Naive B cell (primary cell): ENCODE measurements around the gene PARM1. TPM values are rescaled to one million over a fixed set of nuclear protein-coding genes. Genes with fewer than 3 reads are reported as not detected.

Experiments used
- ATAC-seq, 2 donors: fragments of 150-1000 bp; cut with Tn5 transposase; 2 replicates each; pipeline ENCODE4 v1.10.0; 2021; ENCODE audit warnings: low read depth in 2 of 2, mild to moderate bottlenecking in 2 of 2, moderate library complexity in 2 of 2
- DNase-seq: peaks from one replicate; pipeline ENCODE4 v3.0.0; 2022
- H3K27ac Mint-ChIP-seq, 6 donors: one replicate each; pipeline ENCODE4 v1.8.0; 2020 to 2022; ENCODE audit warnings: mild to moderate bottlenecking in 6 of 6, mixed read lengths in 6 of 6, moderate library complexity in 5 of 6, inconsistent platforms in 2 of 6
- H3K27me3 Mint-ChIP-seq, 3 donors: one replicate each; pipeline ENCODE4 v1.8.0; 2021 to 2022; ENCODE audit warnings: mixed read lengths in 3 of 3, mild to moderate bottlenecking in 1 of 3
- H3K36me3 Mint-ChIP-seq, 2 donors: one replicate each; pipeline ENCODE4 v1.8.0; 2020 to 2022; ENCODE audit warnings: mixed read lengths in 2 of 2, inconsistent platforms in 1 of 2, mild to moderate bottlenecking in 1 of 2
- H3K4me1 Mint-ChIP-seq, 3 donors: one replicate each; pipeline ENCODE4 v1.8.0; 2020 to 2022; ENCODE audit warnings: mixed read lengths in 3 of 3, inconsistent platforms in 1 of 3, mild to moderate bottlenecking in 1 of 3, moderate library complexity in 1 of 3
- H3K4me3 Mint-ChIP-seq, 8 donors: one replicate each; pipeline ENCODE4 v1.8.0; 2020 to 2022; ENCODE audit warnings: mild to moderate bottlenecking in 8 of 8, mixed read lengths in 8 of 8, moderate library complexity in 8 of 8, inconsistent platforms in 2 of 8
- H3K9me3 Mint-ChIP-seq, 7 donors: one replicate each; pipeline ENCODE4 v1.8.0; 2020 to 2022; ENCODE audit warnings: mixed read lengths in 7 of 7, mild to moderate bottlenecking in 5 of 7, inconsistent platforms in 2 of 7, moderate library complexity in 1 of 7
- polyA plus RNA-seq, 6 donors: library from polyadenylated mRNA; unstranded; fragments of 300-500 nt; fragmentation: Illumina TruSeq; gene quantifications; one replicate each; pipeline ENCODE4 v1.2.3, GENCODE V29; 2021; ENCODE audit warnings: low read depth in 6 of 6

The PARM1 gene
- polyA plus RNA-seq = 10 to 100 TPM in 3 of 6 donors, 1 to 10 TPM in 3; 6.6 to 24.8 (median 13.1) TPM

GRCh38 chr4:74932832-74933561 lies at the start of gene PARM1:
Gene PARM1, plus strand, starts transcription at chr4:74933116. Its CDS starts 212 bp downstream, at chr4:74933328.
- Mint-ChIP-seq H3K36me3 (no peaks in the 10 kb centered on the region), H3K27me3 (peaks cover 7 to 46% (median 22%) of the 10 kb centered on the region in 3 donors), H3K4me3 (peak within 1 kb of the TSS; percentile 89 to 99 (median 96)), H3K27ac (peak within 1 kb of the TSS; percentile 89 to 99 (median 96)), H3K9me3 (no peaks in the 10 kb centered on the region), H3K4me1 (peaks cover 30 to 43% (median 33%) of the 10 kb centered on the region in 3 donors)
- ATAC-seq (peak; percentile 77 to 78), DNase-seq (peak; percentile 75)

GRCh38 chr4:74884266-74884665 lies 48.6 kb upstream of the PARM1 start:
- no peaks in the 10 kb centered on the region for H3K4me1 Mint-ChIP-seq
- H3K36me3 Mint-ChIP-seq = no peaks in the 10 kb centered on the region
- H3K27ac Mint-ChIP-seq = no peak overlapping the region
- H3K9me3 Mint-ChIP-seq = peaks cover 0 to 14% (median 0%) of the 10 kb centered on the region in 7 donors
- H3K27me3 Mint-ChIP-seq = peaks cover 11 to 39% (median 29%) of the 10 kb centered on the region in 3 donors
- no peak for DNase-seq
- ATAC-seq = no peak
- H3K4me3 Mint-ChIP-seq = no peak overlapping the region

GRCh38 chr4:74886484-74886883 lies 46.4 kb upstream of the PARM1 start:
- no peak for ATAC-seq
- H3K36me3 Mint-ChIP-seq = no peaks in the 10 kb centered on the region

GRCh38 chr4:74890341-74890740 lies 42.6 kb upstream of the PARM1 start:
- DNase-seq (no peak), ATAC-seq (no peak)
- Mint-ChIP-seq H3K9me3 (peaks cover 0 to 14% (median 0%) of the 10 kb centered on the region in 7 donors), H3K4me3 (no peak overlapping the region), H3K4me1 (no peaks in the 10 kb centered on the region), H3K36me3 (no peaks in the 10 kb centered on the region), H3K27ac (peak overlapping the region in 1 of 6 donors; percentile 24), H3K27me3 (peaks cover 7 to 17% (median 16%) of the 10 kb centered on the region in 3 donors)

More at GRCh38 chr4:74886484-74886883, 46.4 kb upstream of the PARM1 start:
- no peaks in the 10 kb centered on the region for H3K4me1 Mint-ChIP-seq
- peaks cover 8 to 34% (median 14%) of the 10 kb centered on the region in 3 donors for H3K27me3 Mint-ChIP-seq
- peaks cover 0 to 14% (median 0%) of the 10 kb centered on the region in 7 donors for H3K9me3 Mint-ChIP-seq
- H3K27ac Mint-ChIP-seq = no peak overlapping the region
- no peak for DNase-seq
- no peak overlapping the region for H3K4me3 Mint-ChIP-seq

GRCh38 chr4:74891037-74891436 lies 41.9 kb upstream of the PARM1 start:
- no peak for DNase-seq
- Mint-ChIP-seq H3K27ac (no peak overlapping the region), H3K36me3 (no peaks in the 10 kb centered on the region), H3K4me3 (no peak overlapping the region), H3K27me3 (peaks cover 7 to 17% (median 16%) of the 10 kb centered on the region in 3 donors), H3K9me3 (peaks cover 0 to 14% (median 0%) of the 10 kb centered on the region in 7 donors), H3K4me1 (no peaks in the 10 kb centered on the region)
- ATAC-seq = no peak

- ATAC-seq (no peak), DNase-seq (no peak)
- Mint-ChIP-seq H3K4me3 (peak overlapping the region in 1 of 8 donors; percentile 4), H3K36me3 (no peaks in the 10 kb centered on the region), H3K9me3 (no peaks in the 10 kb centered on the region), H3K27ac (no peak overlapping the region), H3K27me3 (peaks cover 7 to 16% (median 8%) of the 10 kb centered on the region in 3 donors), H3K4me1 (no peaks in the 10 kb centered on the region)
Observed at GRCh38 chr4:74893171-74893570, 39.7 kb upstream of the PARM1 start.

GRCh38 chr4:74896595-74896994 lies 36.3 kb upstream of the PARM1 start:
- DNase-seq (no peak), ATAC-seq (no peak)
- no peaks in the 10 kb centered on the region for H3K9me3 Mint-ChIP-seq
- no peaks in the 10 kb centered on the region for H3K4me1 Mint-ChIP-seq
- H3K4me3 Mint-ChIP-seq = no peak overlapping the region
- no peaks in the 10 kb centered on the region for H3K36me3 Mint-ChIP-seq
- H3K27me3 Mint-ChIP-seq = peaks cover under 1 to 13% (median 11%) of the 10 kb centered on the region in 3 donors
- H3K27ac Mint-ChIP-seq = no peak overlapping the region

- H3K4me1 Mint-ChIP-seq = no peaks in the 10 kb centered on the region
- no peaks in the 10 kb centered on the region for H3K36me3 Mint-ChIP-seq
- no peak for ATAC-seq
- DNase-seq = no peak
- H3K27ac Mint-ChIP-seq = no peak overlapping the region
- no peaks in the 10 kb centered on the region for H3K9me3 Mint-ChIP-seq
- H3K27me3 Mint-ChIP-seq = peaks cover 9 to 19% (median 10%) of the 10 kb centered on the region in 3 donors
- H3K4me3 Mint-ChIP-seq = no peak overlapping the region
Observed at GRCh38 chr4:74897386-74897785, 35.5 kb upstream of the PARM1 start.

- H3K27me3 Mint-ChIP-seq = peaks cover 12 to 29% (median 13%) of the 10 kb centered on the region in 3 donors
- no peaks in the 10 kb centered on the region for H3K9me3 Mint-ChIP-seq
- DNase-seq = no peak
- no peaks in the 10 kb centered on the region for H3K36me3 Mint-ChIP-seq
- no peak for ATAC-seq
- no peak overlapping the region for H3K27ac Mint-ChIP-seq
- H3K4me3 Mint-ChIP-seq = no peak overlapping the region
- no peaks in the 10 kb centered on the region for H3K4me1 Mint-ChIP-seq
Observed at GRCh38 chr4:74900862-74901261, 32.1 kb upstream of the PARM1 start.

GRCh38 chr4:74904509-74905065 lies 28.3 kb upstream of the PARM1 start:
- Mint-ChIP-seq H3K4me3 (no peak overlapping the region), H3K27ac (no peak overlapping the region), H3K27me3 (peaks cover 12 to 26% (median 13%) of the 10 kb centered on the region in 3 donors), H3K36me3 (no peaks in the 10 kb centered on the region), H3K9me3 (no peaks in the 10 kb centered on the region), H3K4me1 (no peaks in the 10 kb centered on the region)
- ATAC-seq (no peak), DNase-seq (no peak)

- Mint-ChIP-seq H3K4me1 (no peaks in the 10 kb centered on the region), H3K27me3 (peaks cover 12 to 18% (median 14%) of the 10 kb centered on the region in 3 donors), H3K4me3 (no peak overlapping the region), H3K36me3 (no peaks in the 10 kb centered on the region), H3K27ac (no peak overlapping the region), H3K9me3 (peaks cover 0 to 13% (median 4%) of the 10 kb centered on the region in 7 donors)
- no peak for DNase-seq
- ATAC-seq = no peak
Observed at GRCh38 chr4:74906771-74907170, 26.1 kb upstream of the PARM1 start.

- no peak for DNase-seq
- Mint-ChIP-seq H3K27ac (peak overlapping the region in 4 of 6 donors; percentile 7 to 61 (median 12)), H3K9me3 (peaks cover 0 to 4% (median 2%) of the 10 kb centered on the region in 7 donors)
Observed at GRCh38 chr4:74919783-74920182, 13.1 kb upstream of the PARM1 start.

GRCh38 chr4:74920704-74921103 lies 12.2 kb upstream of the PARM1 start:
- peaks cover 2 to 8% (median 3%) of the 10 kb centered on the region in 3 donors for H3K27me3 Mint-ChIP-seq
- H3K27ac Mint-ChIP-seq = no peak overlapping the region
- no peaks in the 10 kb centered on the region for H3K36me3 Mint-ChIP-seq
- ATAC-seq (no peak), DNase-seq (no peak)
- peaks cover 7 to 21% (median 12%) of the 10 kb centered on the region in 3 donors for H3K4me1 Mint-ChIP-seq
- H3K9me3 Mint-ChIP-seq = peaks cover 0 to 2% (median 0%) of the 10 kb centered on the region in 7 donors
- no peak overlapping the region for H3K4me3 Mint-ChIP-seq

More at GRCh38 chr4:74919783-74920182, 13.1 kb upstream of the PARM1 start:
- Mint-ChIP-seq H3K27me3 (peaks cover 4 to 8% (median 8%) of the 10 kb centered on the region in 3 donors), H3K36me3 (no peaks in the 10 kb centered on the region), H3K4me3 (peak overlapping the region in 6 of 8 donors; percentile 37 to 88 (median 60)), H3K4me1 (peaks cover 7 to 21% (median 12%) of the 10 kb centered on the region in 3 donors)
- ATAC-seq = no peak

- ATAC-seq (no peak), DNase-seq (no peak)
- no peak overlapping the region for H3K4me3 Mint-ChIP-seq
- no peaks in the 10 kb centered on the region for H3K36me3 Mint-ChIP-seq
- peaks cover 5 to 12% (median 6%) of the 10 kb centered on the region in 3 donors for H3K27me3 Mint-ChIP-seq
- peaks cover 7 to 21% (median 12%) of the 10 kb centered on the region in 3 donors for H3K4me1 Mint-ChIP-seq
- H3K27ac Mint-ChIP-seq = no peak overlapping the region
- H3K9me3 Mint-ChIP-seq = no peaks in the 10 kb centered on the region
Observed at GRCh38 chr4:74921490-74921889, 11.4 kb upstream of the PARM1 start.
